DOHH2 (cell line): ENCODE data around the gene GMDS.

Source experiments
- EZH2phosphoT487 ChIP-seq: fragments of 200-600 bp; sonication (generic); IDR thresholded peaks from 2 replicates; pipeline ENCODE4 v1.6.1; 2017; ENCODE audit warnings: borderline replicate concordance, mild to moderate bottlenecking, antibody characterized with exemption, low read length, moderate library complexity, mixed read lengths
- TF ChIP-seq, protein P1 (sequence below): fragments of 200-600 bp; sonication (generic); IDR thresholded peaks from one replicate; pipeline ENCODE4 v1.5.1; 2014; ENCODE audit warnings: antibody characterized with exemption, mild to moderate bottlenecking, low read depth, low read length; ENCODE audit not compliant: poor library complexity, severe bottlenecking

DNA sequence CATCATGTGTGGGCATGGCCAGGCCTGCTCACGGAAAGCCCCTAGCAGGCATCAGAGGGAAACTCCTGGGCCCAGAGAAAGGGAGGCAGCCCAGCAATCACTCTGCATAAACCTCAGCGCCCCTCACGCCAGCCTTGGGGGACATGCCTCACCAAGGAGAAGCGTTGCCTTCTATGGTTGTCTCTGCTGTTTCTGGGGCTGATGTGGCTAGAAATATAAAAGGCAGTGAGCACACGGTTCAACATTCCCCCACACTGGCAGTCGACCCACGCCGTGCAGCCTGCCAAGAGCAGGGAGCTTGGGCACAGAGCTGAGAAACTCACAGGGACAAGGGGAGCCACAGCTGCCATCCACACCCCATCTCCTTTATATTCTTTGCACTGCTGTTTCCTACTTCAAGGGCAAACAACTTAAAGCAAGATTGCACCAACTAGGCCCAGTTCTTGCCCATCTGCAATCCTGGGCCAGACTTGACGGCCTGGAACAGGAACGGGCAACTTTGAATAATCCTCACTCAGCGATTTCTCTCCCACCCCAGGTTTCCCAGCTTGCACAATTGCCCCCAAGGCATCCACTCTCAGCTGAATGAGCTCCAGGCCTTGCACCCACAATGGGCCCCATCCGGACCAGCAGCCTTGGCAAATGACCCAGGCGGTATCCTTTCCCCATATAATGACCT, 671.2 kb downstream of the GMDS start:
- TF ChIP-seq, protein P1, sequence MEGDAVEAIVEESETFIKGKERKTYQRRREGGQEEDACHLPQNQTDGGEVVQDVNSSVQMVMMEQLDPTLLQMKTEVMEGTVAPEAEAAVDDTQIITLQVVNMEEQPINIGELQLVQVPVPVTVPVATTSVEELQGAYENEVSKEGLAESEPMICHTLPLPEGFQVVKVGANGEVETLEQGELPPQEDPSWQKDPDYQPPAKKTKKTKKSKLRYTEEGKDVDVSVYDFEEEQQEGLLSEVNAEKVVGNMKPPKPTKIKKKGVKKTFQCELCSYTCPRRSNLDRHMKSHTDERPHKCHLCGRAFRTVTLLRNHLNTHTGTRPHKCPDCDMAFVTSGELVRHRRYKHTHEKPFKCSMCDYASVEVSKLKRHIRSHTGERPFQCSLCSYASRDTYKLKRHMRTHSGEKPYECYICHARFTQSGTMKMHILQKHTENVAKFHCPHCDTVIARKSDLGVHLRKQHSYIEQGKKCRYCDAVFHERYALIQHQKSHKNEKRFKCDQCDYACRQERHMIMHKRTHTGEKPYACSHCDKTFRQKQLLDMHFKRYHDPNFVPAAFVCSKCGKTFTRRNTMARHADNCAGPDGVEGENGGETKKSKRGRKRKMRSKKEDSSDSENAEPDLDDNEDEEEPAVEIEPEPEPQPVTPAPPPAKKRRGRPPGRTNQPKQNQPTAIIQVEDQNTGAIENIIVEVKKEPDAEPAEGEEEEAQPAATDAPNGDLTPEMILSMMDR: no peak
- TF ChIP-seq EZH2phosphoT487: no peak
